Glomerular visceral epithelial cell (primary cell): ENCODE results near the gene ARHGEF19.
A peak's percentile ranks its signal among the peaks of the same experiment; 100 is the strongest.
"Not testable (repeated sequence)": the region's sequence is repeated elsewhere in the genome, so short reads cannot be mapped to it uniquely, and the experiment has no call there.

Experiments used
- DNase-seq: peaks from one replicate; pipeline ENCODE4 v3.0.0-alpha.2; 2016; ENCODE audit errors: extremely low spot score

Gene ARHGEF19

DNA sequence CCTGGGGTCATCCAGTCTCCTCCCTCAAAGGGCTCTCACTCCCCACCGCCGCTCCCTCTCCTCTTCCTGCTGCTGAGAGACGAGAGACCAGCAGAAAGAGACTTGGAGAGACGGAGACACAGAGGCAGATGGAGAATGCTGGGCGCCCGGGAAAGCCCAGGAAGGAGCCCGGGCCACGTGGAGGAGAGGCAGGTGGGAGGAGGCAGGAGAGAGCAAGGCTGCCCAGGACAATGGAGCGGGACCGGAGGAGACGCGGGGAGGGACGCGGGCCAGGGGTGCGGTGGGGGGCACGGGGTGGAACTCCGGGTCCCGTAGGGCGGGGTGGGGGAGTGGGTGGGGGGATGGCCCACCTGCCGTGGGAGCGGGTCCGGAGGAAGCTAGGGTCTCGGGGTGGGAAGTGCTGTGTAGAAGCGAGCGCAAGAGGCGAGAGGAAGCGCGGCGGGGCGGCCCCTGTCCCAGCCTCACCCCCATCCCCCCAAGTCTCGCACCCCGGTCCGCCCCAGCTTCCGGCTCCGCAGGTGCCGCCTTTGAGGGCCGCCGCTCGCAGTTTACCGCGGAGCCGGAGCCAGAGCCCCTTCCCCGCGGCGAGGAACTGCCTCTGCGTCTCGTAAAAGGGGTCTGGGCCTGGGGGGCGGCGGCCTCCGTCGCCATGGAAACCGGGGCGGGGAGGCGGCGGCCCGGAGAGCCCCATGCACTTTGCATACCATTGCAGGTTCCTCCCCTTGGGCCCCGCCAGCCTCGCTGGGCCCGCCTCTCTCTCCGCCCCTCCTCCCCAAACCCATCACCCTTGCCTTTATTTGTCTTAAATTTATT, 44.9 kb downstream of the ARHGEF19 start:
- no peak for DNase-seq

DNA sequence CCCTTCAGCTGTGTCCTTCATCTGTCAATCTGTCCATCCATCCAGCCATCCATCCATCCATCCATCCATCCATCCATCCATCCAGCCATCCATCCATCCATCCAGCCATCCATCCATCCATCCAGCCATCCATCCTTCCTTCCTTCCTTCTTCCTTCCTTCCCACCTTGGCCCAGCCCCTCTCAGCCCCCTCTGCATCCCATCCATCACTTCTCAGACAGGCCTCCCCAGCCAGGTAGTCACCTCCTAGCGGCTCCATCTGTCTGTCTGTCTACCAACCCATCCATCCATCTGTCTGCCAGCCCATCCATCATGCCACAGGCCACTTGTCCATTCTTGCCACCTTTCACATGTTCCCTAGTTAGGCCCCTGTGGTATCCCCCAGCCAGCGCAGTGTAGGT, 46.3 kb downstream of the ARHGEF19 start:
- no peak for DNase-seq

DNA sequence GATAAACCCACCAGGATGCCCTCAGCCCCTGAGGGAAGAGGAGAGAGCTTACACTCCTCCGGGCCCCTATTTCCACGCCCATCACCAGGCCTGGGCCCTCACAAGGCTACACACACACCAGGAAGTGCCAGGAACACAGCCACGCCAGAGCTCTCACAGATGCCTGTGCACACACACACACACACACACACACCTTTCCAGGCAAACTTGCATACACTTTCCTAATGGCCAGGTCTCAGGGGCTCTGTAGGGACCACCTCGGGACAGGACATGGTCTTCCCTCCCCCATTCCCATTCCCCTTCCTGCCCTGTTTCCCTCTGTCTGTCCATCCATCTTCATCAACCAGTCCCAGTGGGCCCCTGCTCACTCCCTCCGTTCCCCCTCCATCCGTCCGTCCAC, 46.9 kb downstream of the ARHGEF19 start:
- no peak for DNase-seq

DNA sequence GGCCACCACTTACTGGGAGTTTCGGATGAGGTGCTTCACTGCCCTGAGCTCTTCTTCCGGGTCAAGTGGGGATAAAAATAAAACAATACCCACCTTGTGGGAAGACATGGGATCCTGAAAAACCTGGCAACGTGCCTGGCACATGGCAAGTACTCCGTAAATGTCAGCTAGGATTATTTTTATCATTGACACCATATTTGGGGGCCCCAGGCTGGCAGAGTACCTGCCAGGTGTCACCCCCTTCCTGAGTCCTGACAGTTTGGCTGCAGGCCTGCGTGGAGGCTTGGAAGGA, 47.4 kb downstream of the ARHGEF19 start:
- DNase-seq, result no peak

DNA sequence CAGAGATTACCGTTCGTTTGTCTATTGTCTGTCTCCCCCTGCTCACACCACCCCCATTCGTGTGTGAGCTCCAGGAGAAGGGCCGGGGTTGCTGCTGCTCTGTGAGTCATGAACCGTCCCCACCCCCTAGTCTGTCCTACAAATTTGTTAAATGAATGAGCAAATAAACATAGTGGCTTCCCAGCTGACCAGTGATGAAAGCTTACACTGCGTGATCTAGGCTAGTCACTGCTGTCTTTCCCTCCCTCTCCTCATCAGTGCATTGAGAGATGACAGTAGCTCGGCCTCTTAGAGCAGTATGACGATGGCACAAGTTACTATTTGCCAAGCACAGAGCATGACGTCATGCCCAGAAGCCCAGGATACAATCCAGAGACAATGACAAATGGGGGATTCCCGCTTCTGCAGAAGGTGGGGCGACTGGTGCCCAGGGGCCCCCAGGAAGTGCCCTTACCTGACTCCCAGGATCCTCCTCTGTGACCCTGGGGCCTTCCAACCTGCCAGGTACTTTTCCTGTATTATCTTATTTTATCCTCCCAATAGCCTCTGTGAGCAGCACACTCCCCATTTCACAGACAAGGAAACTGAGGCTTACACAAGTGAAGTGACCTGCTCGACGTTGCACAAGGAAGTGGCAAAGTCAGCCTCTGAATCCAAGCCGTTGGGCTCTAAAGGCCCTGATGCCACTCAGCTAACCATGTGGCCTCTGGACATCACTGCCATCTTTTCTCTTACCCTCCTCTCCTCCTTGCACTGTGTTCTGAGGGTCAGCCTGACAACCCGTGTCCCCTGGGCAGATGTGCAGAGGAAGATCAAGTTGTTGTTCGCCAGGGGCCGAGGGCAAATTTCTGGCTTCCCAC, 48.0 kb downstream of the ARHGEF19 start:
- peak; percentile 93 for DNase-seq

DNA sequence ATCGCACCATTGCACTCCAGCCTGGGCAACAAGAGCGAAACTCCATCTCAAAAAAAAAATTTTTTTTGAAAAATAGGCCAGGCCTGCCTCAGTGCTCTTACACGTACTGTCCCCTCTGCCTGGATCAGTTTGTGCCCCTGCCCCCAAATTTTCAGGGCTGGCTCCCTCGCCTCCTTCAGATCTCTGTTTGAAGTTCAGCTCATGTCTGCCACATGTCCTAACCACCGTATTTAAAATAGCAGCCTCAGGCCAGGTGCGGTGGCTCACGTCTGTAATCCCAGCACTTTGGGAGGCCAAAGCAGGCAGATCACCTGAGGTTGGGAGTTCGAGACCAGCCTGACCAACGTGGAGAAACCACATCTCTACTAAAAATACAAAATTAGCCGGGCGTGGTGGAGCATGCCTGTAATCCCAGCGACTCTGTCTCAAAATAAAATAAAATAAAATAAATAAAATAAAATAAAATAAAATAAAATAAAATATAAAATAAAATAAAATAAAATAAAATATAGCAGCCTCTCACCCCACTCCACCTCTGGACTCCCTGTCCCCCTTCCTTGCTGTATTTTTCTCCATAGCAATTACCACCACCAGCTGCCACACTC, 48.7 kb downstream of the ARHGEF19 start:
- not testable (repeated sequence) for DNase-seq

DNA sequence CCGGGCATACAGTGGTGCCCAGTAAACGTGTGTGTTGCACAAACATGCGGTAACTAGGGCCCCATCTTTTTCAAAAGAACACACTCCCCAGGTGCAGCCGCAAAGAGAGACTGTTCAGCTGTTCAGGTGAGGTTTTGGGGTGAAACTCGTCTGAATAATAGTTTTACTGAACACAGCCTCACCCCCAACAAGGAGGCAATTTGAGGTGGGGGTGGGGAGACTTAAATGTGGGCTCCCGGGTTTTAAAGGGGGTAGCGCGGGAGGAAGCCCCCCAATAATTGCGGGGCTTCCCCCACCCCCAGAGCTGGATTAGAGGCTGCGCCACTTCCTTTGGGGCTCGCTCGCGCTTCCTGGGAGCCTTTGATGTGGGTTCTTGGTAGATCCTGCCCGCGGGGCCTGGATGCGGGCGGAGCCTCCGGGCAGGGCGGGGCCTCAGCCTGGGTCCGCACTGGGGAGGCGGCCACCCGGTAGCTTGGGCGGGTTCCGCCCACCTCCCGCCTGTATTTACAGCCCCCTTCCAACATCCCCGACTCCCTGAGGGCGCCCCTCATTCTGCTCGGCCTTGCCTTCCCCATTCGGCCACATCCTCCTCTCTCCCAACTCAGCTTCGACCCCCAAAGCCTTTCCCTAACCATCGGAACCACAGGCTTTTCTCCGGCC, 50.2 kb downstream of the ARHGEF19 start:
- no peak for DNase-seq

DNA sequence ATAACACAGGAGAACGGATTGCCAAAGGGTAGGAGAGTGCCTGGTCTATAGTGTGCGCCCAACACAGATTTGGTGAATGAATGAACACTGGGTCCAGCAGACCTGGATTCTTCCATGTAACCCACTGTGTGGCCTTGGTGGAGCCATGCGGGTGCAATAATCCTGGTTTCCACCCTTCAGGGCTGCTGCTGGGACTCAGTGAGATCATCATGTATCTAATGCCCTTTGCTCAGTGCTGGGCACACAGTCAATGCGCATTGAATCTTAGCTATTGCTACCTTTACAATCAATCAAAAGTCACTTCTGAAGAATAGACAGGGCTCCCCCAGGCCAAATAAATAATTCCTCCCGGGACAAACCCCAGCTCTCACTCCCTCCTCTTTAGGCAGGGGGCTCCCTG, 50.7 kb downstream of the ARHGEF19 start:
- DNase-seq, result no peak

DNA sequence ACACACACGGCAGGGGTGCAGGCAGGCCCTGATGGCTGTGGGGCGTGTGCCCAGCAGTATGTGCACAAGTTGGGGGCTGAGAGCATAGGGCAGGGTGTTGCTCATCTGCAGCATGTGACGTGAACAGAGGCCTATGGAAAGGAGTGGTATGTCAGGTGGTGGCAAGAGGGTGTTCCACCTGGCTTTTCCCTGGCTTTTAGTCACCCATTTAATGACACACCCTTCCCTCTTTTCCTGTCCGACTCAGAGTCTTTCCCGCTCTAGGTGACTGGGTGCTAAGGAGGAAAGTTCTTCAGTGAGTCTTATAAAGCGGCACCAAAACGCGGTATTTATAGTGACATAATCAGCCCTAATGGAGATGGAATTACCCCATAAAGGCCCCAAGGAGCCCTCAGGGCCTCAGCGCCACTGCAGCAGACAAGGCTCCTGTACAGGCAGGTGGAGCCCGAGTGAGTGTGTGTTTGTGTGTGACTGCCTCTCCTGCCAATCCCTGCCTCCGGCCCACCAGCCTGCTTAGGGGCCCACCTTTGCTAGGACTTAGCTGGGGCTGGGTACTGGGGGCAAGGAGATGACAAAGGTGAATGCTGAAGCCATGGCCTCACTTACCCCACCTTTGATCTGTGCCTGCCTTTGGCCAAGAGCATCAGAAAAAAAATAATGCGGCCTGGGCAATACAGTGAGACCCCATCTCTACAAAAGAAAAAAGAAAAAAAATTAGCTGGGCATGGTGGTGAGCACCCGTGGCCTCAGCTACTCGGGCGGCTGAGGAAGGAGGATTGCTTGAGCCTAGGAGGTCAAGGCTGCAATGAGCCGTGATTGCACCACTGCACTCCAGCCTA, 53.2 kb downstream of the ARHGEF19 start:
- no peak for DNase-seq

DNA sequence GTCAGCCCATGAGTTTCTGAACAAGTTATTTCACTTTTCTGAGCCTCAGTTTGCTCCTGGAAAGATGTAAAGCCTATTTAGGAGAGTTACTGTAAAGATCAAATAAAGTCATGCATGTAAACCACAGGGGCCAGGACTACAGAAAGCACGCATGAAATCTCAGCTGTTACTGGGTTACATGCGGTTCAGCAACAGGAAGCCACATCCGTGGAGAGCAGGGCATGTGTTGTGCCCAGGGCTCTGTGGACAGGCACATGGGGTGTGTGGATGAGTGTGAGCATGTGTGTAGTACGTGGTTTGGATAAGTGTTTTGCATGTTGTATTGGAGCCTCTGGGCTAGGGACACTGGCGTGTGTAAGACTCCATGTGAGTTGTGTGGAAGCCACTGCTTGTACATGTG, 54.4 kb downstream of the ARHGEF19 start:
- no peak for DNase-seq

DNA sequence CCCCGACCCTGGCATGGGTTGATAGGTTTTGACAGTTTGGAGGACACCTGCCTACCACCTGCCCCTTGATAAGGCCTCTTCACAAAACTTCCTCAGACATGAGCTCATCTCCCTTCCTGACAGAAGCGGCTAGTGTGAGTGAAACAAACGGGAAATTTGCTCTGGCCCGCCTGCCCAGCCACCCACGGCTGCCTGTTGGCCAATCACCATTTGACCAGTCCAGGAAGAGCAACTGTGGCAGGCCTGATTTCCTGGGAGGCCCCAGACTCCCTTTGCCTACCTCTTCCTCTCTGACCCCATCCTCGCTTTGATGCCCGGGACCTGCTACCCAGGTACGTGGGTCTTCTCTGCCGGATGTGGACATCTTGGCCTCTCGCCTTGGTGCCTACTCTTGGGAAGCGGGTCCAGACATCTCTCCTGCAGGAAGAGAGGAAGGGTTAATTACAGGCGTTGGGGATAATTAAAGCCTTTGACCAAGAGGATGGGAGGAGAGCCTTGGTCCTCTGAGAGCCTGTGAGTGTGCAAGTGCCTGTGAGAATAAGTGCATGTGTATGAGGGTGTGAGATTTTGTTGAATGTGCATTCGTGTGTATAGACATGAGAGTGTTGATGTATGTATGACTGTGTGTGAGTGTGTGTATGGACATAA, 55.5 kb downstream of the ARHGEF19 start:
- DNase-seq, result peak; percentile 77

DNA sequence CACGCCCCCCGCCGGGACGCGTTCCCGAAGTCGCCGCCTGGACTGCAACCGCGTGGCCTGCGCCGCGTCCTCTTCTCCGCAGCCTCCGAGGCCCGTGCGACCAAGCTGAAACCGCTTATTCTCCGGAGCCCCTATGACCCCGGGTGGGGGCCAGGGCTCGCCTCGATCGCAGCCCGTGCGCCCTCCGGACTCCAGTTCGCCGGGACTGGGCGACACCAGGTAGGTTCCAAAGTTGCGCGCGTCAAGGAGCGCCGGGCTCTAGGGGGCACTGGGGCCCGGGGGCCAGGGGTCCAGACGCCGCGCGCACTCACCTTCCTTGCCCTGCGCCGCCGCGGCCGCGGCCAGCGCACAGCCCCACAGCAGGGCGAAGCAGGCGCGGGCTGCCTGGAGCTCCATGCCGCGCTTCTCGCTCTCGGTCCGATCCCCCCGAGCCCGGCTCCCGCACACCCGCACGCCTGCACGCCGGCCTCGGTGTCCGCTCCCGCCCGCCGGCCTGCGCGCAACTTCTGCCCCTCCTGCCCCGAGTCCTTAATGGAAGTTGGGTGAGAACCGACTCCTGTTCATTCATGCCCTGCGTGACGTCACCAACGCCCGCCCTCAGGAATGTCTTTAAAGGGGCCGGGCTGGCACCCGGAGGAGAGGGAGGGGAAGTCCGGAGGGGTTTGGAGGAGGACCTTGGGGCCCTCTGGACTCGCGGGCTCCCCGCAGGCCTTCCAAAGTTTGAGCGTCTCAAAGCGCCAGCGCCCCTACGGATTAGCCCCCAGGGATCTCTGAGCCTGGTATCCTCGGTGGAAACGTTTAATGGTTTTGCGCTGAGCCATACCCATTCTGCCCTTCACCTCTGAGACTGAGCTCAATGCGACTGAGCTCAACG, 56.7 kb downstream of the ARHGEF19 start, which contains the start of gene EPHA2:
TSS of gene EPHA2 (minus strand) at position 533 of the 874 bp plus-strand sequence. CDS start at position 396, 137 bp downstream.
- peak; percentile 95 for DNase-seq

DNA sequence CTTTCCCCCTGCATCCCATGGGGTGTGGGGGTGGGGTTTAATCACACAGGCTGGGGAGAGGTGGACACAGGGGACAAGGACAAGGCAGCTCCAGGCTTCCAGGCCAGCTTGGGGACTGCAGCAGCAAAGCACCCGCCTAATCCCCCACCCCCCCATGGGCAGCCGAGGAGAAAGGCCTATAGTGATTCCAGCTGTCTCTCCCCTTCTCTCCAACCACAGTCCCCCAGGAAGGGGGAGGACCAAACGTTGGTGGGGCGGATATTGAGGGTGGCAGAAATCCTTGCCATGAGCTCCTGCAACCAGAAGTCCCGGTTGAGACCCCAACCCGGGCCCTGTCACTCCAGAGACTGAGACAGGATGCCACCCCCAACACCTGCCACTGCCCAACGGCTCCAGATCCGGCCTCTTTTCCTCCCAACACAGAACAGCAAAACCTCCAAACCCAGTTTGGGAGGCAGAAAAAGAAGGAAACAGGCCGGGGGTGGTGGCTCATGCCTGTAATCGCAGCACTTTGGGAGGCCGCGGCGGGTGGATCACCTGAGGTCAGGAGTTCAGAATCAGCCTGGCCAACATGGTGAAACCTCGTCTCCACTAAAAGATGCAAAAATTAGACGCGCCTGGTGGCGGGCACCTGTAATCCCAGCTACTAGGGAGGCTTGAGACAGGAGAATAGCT, 58.3 kb downstream of the ARHGEF19 start:
- DNase-seq, result peak; percentile 70

DNA sequence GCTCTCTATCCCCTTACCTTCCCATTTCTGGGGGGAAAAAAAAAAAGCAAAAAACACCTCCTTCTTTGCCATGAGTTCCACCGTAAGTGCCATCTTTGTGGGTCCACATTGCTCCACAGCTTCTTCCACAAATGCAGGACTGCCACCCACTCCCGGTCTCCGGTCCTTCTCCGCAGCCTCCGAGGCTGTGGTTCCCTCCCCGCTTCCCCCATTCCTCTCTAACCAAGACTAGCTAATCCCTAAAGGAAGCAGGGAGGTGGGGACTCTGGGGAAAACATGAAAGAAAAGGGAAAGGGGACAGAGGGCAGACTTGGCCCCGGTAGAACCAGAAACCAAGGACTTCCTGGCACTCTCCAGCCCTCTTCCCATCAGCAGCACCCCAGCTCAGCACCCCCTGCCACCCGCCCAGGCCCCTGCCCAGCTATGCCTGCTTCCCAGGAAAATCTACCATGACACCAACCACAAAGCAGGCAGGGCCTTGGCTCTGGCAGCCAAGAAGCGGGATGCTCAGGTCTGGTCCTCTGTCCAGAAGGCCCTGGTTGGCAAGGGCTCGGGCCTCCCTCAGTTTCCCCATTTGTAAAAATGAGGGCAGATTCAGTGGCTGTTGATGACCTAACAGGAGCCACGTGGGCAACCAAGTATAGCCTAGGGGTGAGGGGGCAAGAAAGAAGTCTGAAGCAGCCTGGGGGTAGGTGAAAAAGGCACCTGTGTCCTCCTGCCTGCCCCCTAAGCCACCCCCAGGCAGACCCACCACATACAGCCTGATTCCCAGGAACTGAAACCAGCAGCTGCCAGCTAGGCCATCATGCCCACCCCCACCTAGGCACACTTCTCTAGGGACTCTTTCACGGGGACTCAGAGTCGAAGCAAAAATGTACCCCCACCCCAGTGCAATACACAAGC, 59.1 kb downstream of the ARHGEF19 start:
- DNase-seq, result peak; percentile 36

DNA sequence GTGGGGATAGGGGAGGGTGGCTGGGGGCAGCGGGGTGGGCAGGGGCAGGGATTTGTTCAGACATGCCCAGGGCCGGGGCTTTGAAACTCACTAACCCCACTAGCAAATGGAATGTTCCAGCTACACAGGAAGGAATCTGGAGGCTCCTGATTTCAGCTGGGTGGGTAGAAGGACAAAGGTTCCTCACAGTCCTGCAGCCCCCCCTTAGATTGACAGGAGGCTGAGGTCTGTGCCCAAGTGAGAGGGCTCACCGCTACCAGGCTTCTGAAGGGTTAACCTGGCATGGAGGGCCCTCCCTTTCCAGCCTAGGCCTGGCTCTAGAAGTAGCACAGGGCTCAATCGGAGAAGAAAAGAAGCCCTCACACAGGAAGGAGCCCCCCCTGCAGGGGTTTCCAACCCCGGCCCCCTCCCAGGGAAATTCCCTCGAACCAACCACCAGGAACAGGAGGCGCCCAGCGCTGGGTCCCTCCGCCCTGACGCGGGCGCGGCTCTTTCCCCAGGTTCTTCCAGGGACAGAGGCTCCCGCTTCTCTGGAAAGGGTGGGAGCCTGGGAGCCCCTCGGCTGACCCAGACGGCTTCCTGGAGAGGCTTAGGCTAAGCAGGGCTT, 59.9 kb downstream of the ARHGEF19 start:
- peak; percentile 85 for DNase-seq

DNA sequence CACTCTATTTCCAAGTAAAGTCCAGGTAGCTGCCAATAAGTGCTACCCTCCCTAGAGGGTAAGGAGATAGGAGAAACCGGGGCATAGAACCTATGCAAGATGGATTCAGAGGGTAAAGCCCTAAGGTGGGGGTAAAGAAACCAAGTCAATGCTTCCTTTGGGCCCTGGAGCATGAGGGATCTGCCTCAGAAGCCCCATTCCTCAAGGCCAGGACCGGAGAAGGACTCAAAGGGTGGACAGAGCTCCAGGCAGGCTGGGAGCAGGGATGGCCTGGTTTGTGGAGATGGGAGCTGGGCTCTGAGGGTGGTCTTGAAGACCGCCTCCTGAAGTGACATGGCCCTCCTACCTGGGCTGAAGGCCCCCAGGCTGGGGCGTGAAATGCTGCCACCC, 60.5 kb downstream of the ARHGEF19 start:
- DNase-seq, result no peak

DNA sequence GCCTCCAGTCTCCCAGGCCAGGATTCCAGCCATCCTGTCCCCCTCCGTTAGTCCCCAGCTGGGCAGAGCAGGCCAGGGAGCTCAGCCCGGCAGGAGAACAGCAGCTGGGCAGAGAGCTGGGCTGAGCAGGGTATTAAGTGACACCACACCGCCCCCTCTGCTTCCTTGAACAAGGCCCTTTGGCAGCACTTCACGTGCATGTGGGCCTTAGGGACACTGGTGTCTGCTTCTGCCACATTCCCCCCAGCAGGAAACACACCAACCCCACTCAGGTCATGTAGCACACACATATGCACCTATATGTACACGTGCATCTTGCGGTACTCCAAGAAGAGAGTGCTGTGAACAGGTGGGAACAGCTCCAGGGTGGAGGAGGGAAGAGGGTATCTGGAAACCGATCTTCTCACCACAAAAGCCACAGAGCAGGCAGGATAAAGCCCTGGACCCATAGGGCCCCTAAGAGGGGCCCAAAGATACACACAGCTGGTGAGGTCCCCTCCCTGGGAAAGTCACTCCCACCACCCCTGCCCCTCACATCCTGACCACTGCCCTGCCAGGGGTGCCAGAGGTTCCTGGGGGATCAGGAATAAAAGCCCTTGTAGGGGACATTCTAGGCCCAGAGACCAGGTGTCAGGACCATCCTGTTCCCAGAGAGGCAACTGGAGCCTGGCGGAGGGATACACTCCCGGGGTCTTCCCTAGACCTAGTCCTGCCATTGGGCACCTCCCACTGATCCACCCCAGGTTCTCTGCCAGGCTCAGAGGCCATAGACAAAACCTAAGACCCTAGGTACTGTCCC, 61.1 kb downstream of the ARHGEF19 start:
- DNase-seq, result peak; percentile 65
